ENCODE measurements around the gene ABCF1. TPM values are rescaled to one million over a fixed set of nuclear protein-coding genes. Genes with fewer than 3 reads are reported as not detected.

ABCF1 gene
- total RNA-seq, 1 experiment from 2014 or later = 101 TPM

GRCh38 chr6:30556066-30556905 lies 15.0 kb upstream of the ABCF1 start, which contains the start of gene GNL1:
GNL1 (minus strand) TSS chr6:30556489; CDS start chr6:30556203, 286 bp downstream.
- Mint-ChIP-seq H3K9me3 (no peaks in the 10 kb centered on the region), H3K27ac (peak within 1 kb of the TSS; percentile 99), H3K4me1 (peaks cover 20% of the 10 kb centered on the region), H3K4me3 (peak within 1 kb of the TSS; percentile 92), H3K36me3 (peaks cover 39% of the 10 kb centered on the region), H3K27me3 (ENCODE audit: low read depth) (no peaks in the 10 kb centered on the region)
- ChIA-PET CTCF (interaction anchor here (1.2 to 3.4 kb wide), 8 partner anchors 11 to 174 kb away, joined by 3 to 38 read pairs (median 10); partner anchors contain the start of gene ABCF1), POLR2A (interaction anchor here (0.5 to 1.4 kb wide), 8 partner anchors 9 to 161 kb away, joined by 3 to 9 read pairs (median 4); partner anchors contain the start of genes ABCF1 and MDC1)
- DNase-seq (ENCODE audit: low spot score) (peak; percentile 97), ATAC-seq (peak; percentile 87)
- TF ChIP-seq ESRRA (CRISPR knock-in tag; IDR thresholded peaks at IDR 0.05; ENCODE audit: borderline replicate concordance) (peak; percentile 74; the same call in 1 of the 2 replicates), GRHL2 (CRISPR knock-in tag; IDR thresholded peaks at IDR 0.05; ENCODE audit: insufficient replicate concordance, severe bottlenecking) (no peak), ZBTB43 (CRISPR knock-in tag; IDR thresholded peaks at IDR 0.05) (no peak), ZBTB21 (CRISPR knock-in tag; IDR thresholded peaks at IDR 0.05; ENCODE audit: borderline replicate concordance) (no peak), ZNF671 (CRISPR knock-in tag; IDR thresholded peaks at IDR 0.05) (no peak), SP1 (CRISPR knock-in tag; conservative IDR thresholded peaks at IDR 0.05) (peak; percentile 91), MYBL2 (CRISPR knock-in tag; IDR thresholded peaks at IDR 0.05) (0 out of 2 replicates have a peak, but pooled peaks have one; percentile 58), ZNF281 (CRISPR knock-in tag; IDR thresholded peaks at IDR 0.05) (peak; percentile 63; the same call in 1 of the 2 replicates), NFE2L1 (CRISPR knock-in tag; IDR thresholded peaks at IDR 0.05) (peak; percentile 87), NR2C2 (CRISPR knock-in tag; IDR thresholded peaks at IDR 0.05) (no peak), USF2 (CRISPR knock-in tag; IDR thresholded peaks at IDR 0.05) (no peak), ATF3 (CRISPR knock-in tag; conservative IDR thresholded peaks at IDR 0.05) (peak; percentile 51; the same call in 1 of the 2 replicates), FOXP1 (CRISPR knock-in tag; IDR thresholded peaks at IDR 0.05; ENCODE audit: borderline replicate concordance) (0 out of 2 replicates have a peak, but pooled peaks have one; percentile 55), FOXK1 (CRISPR knock-in tag; IDR thresholded peaks at IDR 0.05) (0 out of 2 replicates have a peak, but pooled peaks have one; percentile 35), GABPB1 (CRISPR knock-in tag; IDR thresholded peaks at IDR 0.05) (peak; percentile 87), ZNF423 (CRISPR knock-in tag; IDR thresholded peaks at IDR 0.05) (peak; percentile 46; the same call in 1 of the 2 replicates), ETV6 (CRISPR knock-in tag; IDR thresholded peaks at IDR 0.05) (no peak; the same call in 1 of the 2 replicates), IRF2 (CRISPR knock-in tag; IDR thresholded peaks at IDR 0.05; ENCODE audit: borderline replicate concordance, low read depth) (0 out of 2 replicates have a peak, but pooled peaks have one; percentile 34), ZNF317 (CRISPR knock-in tag; IDR thresholded peaks at IDR 0.05; ENCODE audit: borderline replicate concordance, low read depth) (no peak)
- TF ChIP-seq, protein P1, sequence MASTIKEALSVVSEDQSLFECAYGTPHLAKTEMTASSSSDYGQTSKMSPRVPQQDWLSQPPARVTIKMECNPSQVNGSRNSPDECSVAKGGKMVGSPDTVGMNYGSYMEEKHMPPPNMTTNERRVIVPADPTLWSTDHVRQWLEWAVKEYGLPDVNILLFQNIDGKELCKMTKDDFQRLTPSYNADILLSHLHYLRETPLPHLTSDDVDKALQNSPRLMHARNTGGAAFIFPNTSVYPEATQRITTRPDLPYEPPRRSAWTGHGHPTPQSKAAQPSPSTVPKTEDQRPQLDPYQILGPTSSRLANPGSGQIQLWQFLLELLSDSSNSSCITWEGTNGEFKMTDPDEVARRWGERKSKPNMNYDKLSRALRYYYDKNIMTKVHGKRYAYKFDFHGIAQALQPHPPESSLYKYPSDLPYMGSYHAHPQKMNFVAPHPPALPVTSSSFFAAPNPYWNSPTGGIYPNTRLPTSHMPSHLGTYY (CRISPR knock-in tag; IDR thresholded peaks at IDR 0.05) = no peak
- TF ChIP-seq, protein P2, sequence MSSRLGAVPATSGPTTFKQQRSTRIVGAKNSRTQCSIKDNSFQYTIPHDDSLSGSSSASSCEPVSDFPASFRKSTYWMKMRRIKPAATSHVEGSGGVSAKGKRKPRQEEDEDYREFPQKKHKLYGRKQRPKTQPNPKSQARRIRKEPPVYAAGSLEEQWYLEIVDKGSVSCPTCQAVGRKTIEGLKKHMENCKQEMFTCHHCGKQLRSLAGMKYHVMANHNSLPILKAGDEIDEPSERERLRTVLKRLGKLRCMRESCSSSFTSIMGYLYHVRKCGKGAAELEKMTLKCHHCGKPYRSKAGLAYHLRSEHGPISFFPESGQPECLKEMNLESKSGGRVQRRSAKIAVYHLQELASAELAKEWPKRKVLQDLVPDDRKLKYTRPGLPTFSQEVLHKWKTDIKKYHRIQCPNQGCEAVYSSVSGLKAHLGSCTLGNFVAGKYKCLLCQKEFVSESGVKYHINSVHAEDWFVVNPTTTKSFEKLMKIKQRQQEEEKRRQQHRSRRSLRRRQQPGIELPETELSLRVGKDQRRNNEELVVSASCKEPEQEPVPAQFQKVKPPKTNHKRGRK (CRISPR knock-in tag; IDR thresholded peaks at IDR 0.05; ENCODE audit: borderline replicate concordance) = peak; percentile 83; the same call in 1 of the 2 replicates
- TF ChIP-seq, protein P3, sequence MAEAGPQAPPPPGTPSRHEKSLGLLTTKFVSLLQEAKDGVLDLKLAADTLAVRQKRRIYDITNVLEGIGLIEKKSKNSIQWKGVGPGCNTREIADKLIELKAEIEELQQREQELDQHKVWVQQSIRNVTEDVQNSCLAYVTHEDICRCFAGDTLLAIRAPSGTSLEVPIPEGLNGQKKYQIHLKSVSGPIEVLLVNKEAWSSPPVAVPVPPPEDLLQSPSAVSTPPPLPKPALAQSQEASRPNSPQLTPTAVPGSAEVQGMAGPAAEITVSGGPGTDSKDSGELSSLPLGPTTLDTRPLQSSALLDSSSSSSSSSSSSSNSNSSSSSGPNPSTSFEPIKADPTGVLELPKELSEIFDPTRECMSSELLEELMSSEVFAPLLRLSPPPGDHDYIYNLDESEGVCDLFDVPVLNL (CRISPR knock-in tag; IDR thresholded peaks at IDR 0.05; ENCODE audit: borderline replicate concordance, low read depth) = peak; percentile 77; the same call in 1 of the 2 replicates
- TF ChIP-seq, protein P4, sequence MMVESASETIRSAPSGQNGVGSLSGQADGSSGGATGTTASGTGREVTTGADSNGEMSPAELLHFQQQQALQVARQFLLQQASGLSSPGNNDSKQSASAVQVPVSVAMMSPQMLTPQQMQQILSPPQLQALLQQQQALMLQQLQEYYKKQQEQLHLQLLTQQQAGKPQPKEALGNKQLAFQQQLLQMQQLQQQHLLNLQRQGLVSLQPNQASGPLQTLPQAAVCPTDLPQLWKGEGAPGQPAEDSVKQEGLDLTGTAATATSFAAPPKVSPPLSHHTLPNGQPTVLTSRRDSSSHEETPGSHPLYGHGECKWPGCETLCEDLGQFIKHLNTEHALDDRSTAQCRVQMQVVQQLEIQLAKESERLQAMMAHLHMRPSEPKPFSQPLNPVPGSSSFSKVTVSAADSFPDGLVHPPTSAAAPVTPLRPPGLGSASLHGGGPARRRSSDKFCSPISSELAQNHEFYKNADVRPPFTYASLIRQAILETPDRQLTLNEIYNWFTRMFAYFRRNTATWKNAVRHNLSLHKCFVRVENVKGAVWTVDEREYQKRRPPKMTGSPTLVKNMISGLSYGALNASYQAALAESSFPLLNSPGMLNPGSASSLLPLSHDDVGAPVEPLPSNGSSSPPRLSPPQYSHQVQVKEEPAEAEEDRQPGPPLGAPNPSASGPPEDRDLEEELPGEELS (CRISPR knock-in tag; IDR thresholded peaks at IDR 0.05) = 0 out of 2 replicates have a peak, but pooled peaks have one; percentile 45
